ENCODE measurements around the gene CNPY1.

DNA sequence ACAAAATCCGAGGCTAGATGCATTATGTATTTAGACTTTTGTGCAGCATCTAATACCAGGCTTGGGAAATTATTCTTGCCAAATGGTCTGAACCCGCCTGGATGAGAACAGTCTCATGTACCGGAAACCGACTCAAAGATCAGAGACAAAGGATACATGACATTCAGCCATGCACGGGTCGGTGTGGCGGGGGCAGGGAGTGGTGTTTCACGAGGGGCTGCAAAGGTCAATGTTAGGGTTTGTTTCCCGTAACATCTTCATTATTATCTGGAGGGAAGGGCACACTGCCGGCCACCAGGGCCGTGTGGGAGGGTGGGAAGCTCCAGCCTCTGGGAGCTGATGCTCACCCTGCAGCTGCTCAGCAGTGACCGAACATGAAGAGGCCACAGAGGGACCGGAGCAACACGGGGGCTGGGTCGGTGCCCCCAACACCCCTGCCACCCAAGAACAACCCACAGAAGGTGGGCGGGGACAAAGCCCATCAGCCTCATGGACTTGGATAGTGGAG is 23.1 kb downstream of the CNPY1 start:
- no peak for TF ChIP-seq REST (IDR thresholded peaks at IDR 0.05; ENCODE audit: insufficient read depth in 1 of 2, low read depth in 2 of 2, low read length in 2 of 2)
- no peak for TF ChIP-seq POLR2AphosphoS5 (IDR thresholded peaks at IDR 0.05; ENCODE audit: low read depth, low read length)
- no peak for TF ChIP-seq SIN3A (IDR thresholded peaks at IDR 0.05; ENCODE audit: borderline replicate concordance, insufficient read depth, low read length)
- no peak for TF ChIP-seq TAF1 (IDR thresholded peaks at IDR 0.05; ENCODE audit: borderline replicate concordance, insufficient read depth, low read length)
